ENCODE measurements around the gene ADAMTSL3. TPM values are rescaled to one million over a fixed set of nuclear protein-coding genes. Genes with fewer than 3 reads are reported as not detected.

Gene ADAMTSL3
- total RNA-seq = 0.07 TPM in 1 of 2 replicates, not detected in the other

GRCh38 chr15:83653639-83654378 lies at the start of gene ADAMTSL3:
TSS of gene ADAMTSL3 (plus strand) at chr15:83654123. CDS start at chr15:83655762, 1,639 bp downstream.
- H3K27me3 Mint-ChIP-seq (ENCODE audit: low read depth) = peaks cover 32% of the 10 kb centered on the region
- DNase-seq (ENCODE audit: low spot score) = no peak
- H3K27ac Mint-ChIP-seq = no peak within 1 kb of the TSS
- H3K36me3 Mint-ChIP-seq (ENCODE audit: low read depth) = no peaks in the 10 kb centered on the region
- H3K4me1 Mint-ChIP-seq (ENCODE audit: low read depth) = no peaks in the 10 kb centered on the region
- intact Hi-C loops (cut with micrococcal nuclease) = no loop called here
- no peak within 1 kb of the TSS for H3K4me3 Mint-ChIP-seq (ENCODE audit: low read depth)
- no peaks in the 10 kb centered on the region for H3K9me3 Mint-ChIP-seq

GRCh38 chr15:83604549-83604948 lies 49.4 kb upstream of the ADAMTSL3 start:
- Mint-ChIP-seq H3K4me1 (ENCODE audit: low read depth) (no peaks in the 10 kb centered on the region), H3K36me3 (ENCODE audit: low read depth) (no peaks in the 10 kb centered on the region), H3K27me3 (ENCODE audit: low read depth) (peaks cover 4% of the 10 kb centered on the region), H3K27ac (no peak overlapping the region), H3K4me3 (ENCODE audit: low read depth) (no peak overlapping the region), H3K9me3 (peaks cover 4% of the 10 kb centered on the region)
- intact Hi-C loops (cut with micrococcal nuclease) = no loop called here
- DNase-seq (ENCODE audit: low spot score) = no peak

- peaks cover 4% of the 10 kb centered on the region for H3K27me3 Mint-ChIP-seq (ENCODE audit: low read depth)
- intact Hi-C loops (cut with micrococcal nuclease) = no loop called here
These were observed 48.6 kb upstream of the ADAMTSL3 start for GRCh38 chr15:83605111-83605945.

GRCh38 chr15:83610132-83610531 lies 43.8 kb upstream of the ADAMTSL3 start:
- H3K36me3 Mint-ChIP-seq (ENCODE audit: low read depth) = no peaks in the 10 kb centered on the region
- peaks cover 4% of the 10 kb centered on the region for H3K27me3 Mint-ChIP-seq (ENCODE audit: low read depth)
- H3K4me3 Mint-ChIP-seq (ENCODE audit: low read depth) = no peak overlapping the region
- no peaks in the 10 kb centered on the region for H3K9me3 Mint-ChIP-seq
- no peak for DNase-seq (ENCODE audit: low spot score)
- intact Hi-C loops (cut with micrococcal nuclease) = no loop called here
- no peaks in the 10 kb centered on the region for H3K4me1 Mint-ChIP-seq (ENCODE audit: low read depth)
- no peak overlapping the region for H3K27ac Mint-ChIP-seq

More at GRCh38 chr15:83605111-83605945, 48.6 kb upstream of the ADAMTSL3 start:
- Mint-ChIP-seq H3K27ac (no peak overlapping the region), H3K4me3 (ENCODE audit: low read depth) (no peak overlapping the region), H3K36me3 (ENCODE audit: low read depth) (no peaks in the 10 kb centered on the region), H3K9me3 (no peaks in the 10 kb centered on the region), H3K4me1 (ENCODE audit: low read depth) (no peaks in the 10 kb centered on the region)
- DNase-seq (ENCODE audit: low spot score) = no peak

GRCh38 chr15:83610901-83611685 lies 42.8 kb upstream of the ADAMTSL3 start:
- Mint-ChIP-seq H3K4me3 (ENCODE audit: low read depth) (no peak overlapping the region), H3K27me3 (ENCODE audit: low read depth) (peaks cover 3% of the 10 kb centered on the region), H3K4me1 (ENCODE audit: low read depth) (no peaks in the 10 kb centered on the region), H3K27ac (no peak overlapping the region), H3K9me3 (no peaks in the 10 kb centered on the region), H3K36me3 (ENCODE audit: low read depth) (no peaks in the 10 kb centered on the region)
- intact Hi-C loops (cut with micrococcal nuclease) = no loop called here
- no peak for DNase-seq (ENCODE audit: low spot score)

GRCh38 chr15:83612226-83612625 lies 41.7 kb upstream of the ADAMTSL3 start:
- intact Hi-C loops (cut with micrococcal nuclease) = no loop called here
- Mint-ChIP-seq H3K4me3 (ENCODE audit: low read depth) (no peak overlapping the region), H3K27me3 (ENCODE audit: low read depth) (no peaks in the 10 kb centered on the region), H3K27ac (no peak overlapping the region), H3K36me3 (ENCODE audit: low read depth) (no peaks in the 10 kb centered on the region), H3K4me1 (ENCODE audit: low read depth) (no peaks in the 10 kb centered on the region), H3K9me3 (no peaks in the 10 kb centered on the region)
- no peak for DNase-seq (ENCODE audit: low spot score)

- Mint-ChIP-seq H3K27me3 (ENCODE audit: low read depth) (no peaks in the 10 kb centered on the region), H3K27ac (no peak overlapping the region), H3K4me3 (ENCODE audit: low read depth) (no peak overlapping the region), H3K36me3 (ENCODE audit: low read depth) (no peaks in the 10 kb centered on the region), H3K9me3 (no peaks in the 10 kb centered on the region), H3K4me1 (ENCODE audit: low read depth) (no peaks in the 10 kb centered on the region)
- no peak for DNase-seq (ENCODE audit: low spot score)
- intact Hi-C loops (cut with micrococcal nuclease) = no loop called here
These were observed 40.9 kb upstream of the ADAMTSL3 start for GRCh38 chr15:83612898-83613635.

- H3K27ac Mint-ChIP-seq = no peak overlapping the region
- no peak for DNase-seq (ENCODE audit: low spot score)
- H3K27me3 Mint-ChIP-seq (ENCODE audit: low read depth) = no peaks in the 10 kb centered on the region
- no peaks in the 10 kb centered on the region for H3K9me3 Mint-ChIP-seq
- no peaks in the 10 kb centered on the region for H3K4me1 Mint-ChIP-seq (ENCODE audit: low read depth)
- H3K4me3 Mint-ChIP-seq (ENCODE audit: low read depth) = no peak overlapping the region
- no peaks in the 10 kb centered on the region for H3K36me3 Mint-ChIP-seq (ENCODE audit: low read depth)
- intact Hi-C loops (cut with micrococcal nuclease) = no loop called here
These were observed 40.2 kb upstream of the ADAMTSL3 start for GRCh38 chr15:83613714-83614113.

- H3K4me3 Mint-ChIP-seq (ENCODE audit: low read depth) = no peak overlapping the region
- DNase-seq (ENCODE audit: low spot score) = no peak
- no peaks in the 10 kb centered on the region for H3K4me1 Mint-ChIP-seq (ENCODE audit: low read depth)
- no peaks in the 10 kb centered on the region for H3K36me3 Mint-ChIP-seq (ENCODE audit: low read depth)
- no peak overlapping the region for H3K27ac Mint-ChIP-seq
- H3K9me3 Mint-ChIP-seq = no peaks in the 10 kb centered on the region
- intact Hi-C loops (cut with micrococcal nuclease) = no loop called here
- H3K27me3 Mint-ChIP-seq (ENCODE audit: low read depth) = no peaks in the 10 kb centered on the region
These were observed 37.1 kb upstream of the ADAMTSL3 start for GRCh38 chr15:83616840-83617239.

GRCh38 chr15:83626171-83626802 lies 27.6 kb upstream of the ADAMTSL3 start:
- Mint-ChIP-seq H3K4me1 (ENCODE audit: low read depth) (peaks cover 4% of the 10 kb centered on the region), H3K27me3 (ENCODE audit: low read depth) (no peaks in the 10 kb centered on the region), H3K36me3 (ENCODE audit: low read depth) (no peaks in the 10 kb centered on the region), H3K27ac (no peak overlapping the region), H3K4me3 (ENCODE audit: low read depth) (no peak overlapping the region), H3K9me3 (no peaks in the 10 kb centered on the region)
- intact Hi-C loops (cut with micrococcal nuclease) = no loop called here
- no peak for DNase-seq (ENCODE audit: low spot score)

- intact Hi-C loops (cut with micrococcal nuclease) = no loop called here
- H3K27ac Mint-ChIP-seq = no peak overlapping the region
These were observed 22.4 kb upstream of the ADAMTSL3 start for GRCh38 chr15:83631534-83631933.

GRCh38 chr15:83643201-83643600 lies 10.7 kb upstream of the ADAMTSL3 start:
- intact Hi-C loops (cut with micrococcal nuclease) = no loop called here
- H3K36me3 Mint-ChIP-seq (ENCODE audit: low read depth) = no peaks in the 10 kb centered on the region
- H3K27ac Mint-ChIP-seq = no peak overlapping the region
- H3K9me3 Mint-ChIP-seq = peaks cover 9% of the 10 kb centered on the region
- no peak overlapping the region for H3K4me3 Mint-ChIP-seq (ENCODE audit: low read depth)
- H3K27me3 Mint-ChIP-seq (ENCODE audit: low read depth) = no peaks in the 10 kb centered on the region
- no peak for DNase-seq (ENCODE audit: low spot score)
- H3K4me1 Mint-ChIP-seq (ENCODE audit: low read depth) = no peaks in the 10 kb centered on the region

More at GRCh38 chr15:83631534-83631933, 22.4 kb upstream of the ADAMTSL3 start:
- Mint-ChIP-seq H3K4me1 (ENCODE audit: low read depth) (no peaks in the 10 kb centered on the region), H3K36me3 (ENCODE audit: low read depth) (no peaks in the 10 kb centered on the region), H3K9me3 (no peaks in the 10 kb centered on the region), H3K4me3 (ENCODE audit: low read depth) (no peak overlapping the region), H3K27me3 (ENCODE audit: low read depth) (no peaks in the 10 kb centered on the region)
- DNase-seq (ENCODE audit: low spot score) = no peak

Measured in activated T-helper 2 cell treated with anti-CD3 and anti-CD28 coated beads, Interferon-gamma antibody, Interleukin-2, Interleukin-4, amounts not matched to agents 10 μg/mL and 5 μg/mL and 100 μg/mL, durations not matched to agents 14 hours and 24 hours and 36 hours (primary cell).